H1 (cell line): Measurements from ENCODE around the gene PAQR8.

Source experiments
- CHD2 ChIP-seq: IDR thresholded peaks from 2 replicates; pipeline ENCODE4 v1.6.1; 2012; ENCODE audit warnings: low read length, improper control_type of control experiment
- EP300 ChIP-seq, 2 experiments: IDR thresholded peaks; 1 replicate in 1 of 2; 2 replicates in 1 of 2; pipeline ENCODE4 v1.6.1; 2011 to 2012; ENCODE audit warnings: low read depth in 2 of 2, low read length in 2 of 2, mild to moderate bottlenecking in 2 of 2, borderline replicate concordance in 1 of 2, inconsistent platforms in 1 of 2, moderate library complexity in 1 of 2
- GABPA ChIP-seq: IDR thresholded peaks from 2 replicates; pipeline ENCODE4 v1.6.1; 2011; ENCODE audit warnings: mild to moderate bottlenecking, low read length, moderate library complexity, borderline replicate concordance; ENCODE audit not compliant: insufficient read depth
- JUND ChIP-seq: IDR thresholded peaks from 2 replicates; pipeline ENCODE4 v1.6.1; 2011; ENCODE audit warnings: mild to moderate bottlenecking, improper control_type of control experiment, low read length
- POLR2A ChIP-seq, 2 experiments: IDR thresholded peaks; 1 replicate in 1 of 2; 2 replicates in 1 of 2; pipeline ENCODE4 v1.6.1; 2011; ENCODE audit warnings: low read depth in 2 of 2, low read length in 2 of 2, mild to moderate bottlenecking in 2 of 2; ENCODE audit errors: control extremely low read depth in 1 of 2
- POLR2AphosphoS5 ChIP-seq: IDR thresholded peaks from 2 replicates; pipeline ENCODE4 v1.6.1; 2011; ENCODE audit warnings: low read depth, low read length
- RXRA ChIP-seq: IDR thresholded peaks from 2 replicates; pipeline ENCODE4 v1.6.1; 2011; ENCODE audit warnings: low read depth, mild to moderate bottlenecking, low read length, moderate library complexity; ENCODE audit not compliant: insufficient read depth
- TCF12 ChIP-seq: IDR thresholded peaks from 2 replicates; pipeline ENCODE4 v1.6.1; 2011; ENCODE audit warnings: low read depth, mild to moderate bottlenecking, low read length
- YY1 ChIP-seq: IDR thresholded peaks from 2 replicates; pipeline ENCODE4 v1.6.1; 2011; ENCODE audit warnings: low read depth, mild to moderate bottlenecking, low read length
- TF ChIP-seq, protein P1 (sequence below), 3 experiments: IDR thresholded peaks; 1 replicate in 2 of 3; 2 replicates in 1 of 3; pipeline versions ENCODE4 v1.5.1 to v1.6.1; 2011; ENCODE audit warnings: low read length in 3 of 3, mild to moderate bottlenecking in 3 of 3, inconsistent platforms in 2 of 3, low read depth in 1 of 3, moderate library complexity in 1 of 3; ENCODE audit not compliant: insufficient read depth in 1 of 3; ENCODE audit errors: control extremely low read depth in 1 of 3

GRCh38 chr6:52410979-52411378 is 49.0 kb downstream of the PAQR8 start:
- TF ChIP-seq EP300 (IDR thresholded peaks at IDR 0.05; ENCODE audit: borderline replicate concordance in 1 of 2, low read depth in 2 of 2, low read length in 2 of 2), result no peak
- no peak for TF ChIP-seq RXRA
- no peak for TF ChIP-seq CHD2
- no peak for TF ChIP-seq POLR2A (IDR thresholded peaks at IDR 0.05; ENCODE audit: control extremely low read depth in 1 of 2, low read depth in 2 of 2, low read length in 2 of 2)
- no peak for TF ChIP-seq TCF12
- TF ChIP-seq GABPA, result no peak
- no peak for TF ChIP-seq POLR2AphosphoS5
- no peak for TF ChIP-seq JUND
- TF ChIP-seq YY1, result no peak
- TF ChIP-seq, protein P1, sequence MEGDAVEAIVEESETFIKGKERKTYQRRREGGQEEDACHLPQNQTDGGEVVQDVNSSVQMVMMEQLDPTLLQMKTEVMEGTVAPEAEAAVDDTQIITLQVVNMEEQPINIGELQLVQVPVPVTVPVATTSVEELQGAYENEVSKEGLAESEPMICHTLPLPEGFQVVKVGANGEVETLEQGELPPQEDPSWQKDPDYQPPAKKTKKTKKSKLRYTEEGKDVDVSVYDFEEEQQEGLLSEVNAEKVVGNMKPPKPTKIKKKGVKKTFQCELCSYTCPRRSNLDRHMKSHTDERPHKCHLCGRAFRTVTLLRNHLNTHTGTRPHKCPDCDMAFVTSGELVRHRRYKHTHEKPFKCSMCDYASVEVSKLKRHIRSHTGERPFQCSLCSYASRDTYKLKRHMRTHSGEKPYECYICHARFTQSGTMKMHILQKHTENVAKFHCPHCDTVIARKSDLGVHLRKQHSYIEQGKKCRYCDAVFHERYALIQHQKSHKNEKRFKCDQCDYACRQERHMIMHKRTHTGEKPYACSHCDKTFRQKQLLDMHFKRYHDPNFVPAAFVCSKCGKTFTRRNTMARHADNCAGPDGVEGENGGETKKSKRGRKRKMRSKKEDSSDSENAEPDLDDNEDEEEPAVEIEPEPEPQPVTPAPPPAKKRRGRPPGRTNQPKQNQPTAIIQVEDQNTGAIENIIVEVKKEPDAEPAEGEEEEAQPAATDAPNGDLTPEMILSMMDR (IDR thresholded peaks at IDR 0.05; ENCODE audit: control extremely low read depth in 1 of 3, insufficient read depth in 1 of 3, low read depth in 1 of 3, low read length in 3 of 3), result no peak
